Gastrocnemius medialis (tissue), 4 donors: ENCODE measurements around the gene GLI2.

ENCODE experiments used
- POLR2A ChIP-seq, 2 donors: fragments of 450-650 bp; IDR thresholded peaks; one replicate each; pipeline ENCODE4 v1.6.1; 2017; ENCODE audit warnings: antibody characterized with exemption in 2 of 2, mild to moderate bottlenecking in 2 of 2, moderate library complexity in 2 of 2
- TF ChIP-seq, protein P1 (sequence below), 5 experiments: fragments of 450-650 bp in 3 of 5; fragments of 200-600 bp in 2 of 5; sonication (generic) in 2 of 5; IDR thresholded peaks in 4 of 5; conservative IDR thresholded peaks in 1 of 5; 1 replicate in 4 of 5; 2 replicates in 1 of 5; pipeline ENCODE4 v1.5.1; 2016 to 2019; ENCODE audit warnings: antibody characterized with exemption in 5 of 5, mild to moderate bottlenecking in 3 of 5, moderate library complexity in 3 of 5

DNA sequence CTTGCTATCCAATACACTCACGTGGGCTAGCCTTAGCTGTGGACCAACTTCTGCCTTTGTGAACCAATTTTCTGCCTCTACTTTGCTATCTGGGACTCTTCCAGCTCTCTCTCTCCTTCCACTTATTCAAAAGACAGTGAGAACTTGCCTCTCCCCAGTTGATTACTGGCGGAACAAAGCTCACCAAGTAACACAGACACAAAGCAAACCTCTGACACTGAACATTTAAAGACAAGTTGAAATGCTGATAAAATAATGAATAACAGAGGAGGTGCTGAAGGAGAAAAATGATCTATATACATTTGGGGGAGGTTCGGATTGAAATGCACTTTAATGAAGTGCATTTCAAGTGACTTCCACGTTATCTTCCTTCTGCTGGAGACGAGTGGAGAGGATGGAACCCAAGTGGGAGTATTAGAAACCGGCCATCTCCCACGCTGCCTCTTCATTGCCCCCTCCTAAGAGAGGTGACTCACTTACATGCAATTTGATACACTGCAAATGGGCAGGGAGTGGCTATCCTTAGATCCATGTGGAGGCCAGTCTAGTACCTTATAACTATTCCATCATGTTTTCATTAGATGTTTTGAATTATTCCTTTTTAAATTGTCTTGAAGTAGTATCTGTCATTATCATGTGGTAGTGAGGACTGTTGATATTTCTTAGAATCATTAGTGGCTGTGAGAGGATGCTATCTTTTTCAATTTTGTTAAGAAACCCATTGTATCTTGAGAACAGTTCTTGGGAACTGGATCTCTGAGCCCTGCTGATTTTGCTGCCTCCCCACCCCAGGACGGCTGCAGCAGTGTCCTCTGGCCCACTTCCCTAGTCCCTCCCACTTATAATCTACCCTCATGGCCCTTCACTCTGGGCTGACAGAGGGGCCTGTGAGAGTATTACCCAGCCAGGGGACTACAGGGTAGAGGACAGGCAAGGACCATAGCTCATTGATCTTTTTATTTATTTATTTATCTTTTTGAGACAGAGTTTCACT, 6.0 kb upstream of the GLI2 start:
- TF ChIP-seq, protein P1, sequence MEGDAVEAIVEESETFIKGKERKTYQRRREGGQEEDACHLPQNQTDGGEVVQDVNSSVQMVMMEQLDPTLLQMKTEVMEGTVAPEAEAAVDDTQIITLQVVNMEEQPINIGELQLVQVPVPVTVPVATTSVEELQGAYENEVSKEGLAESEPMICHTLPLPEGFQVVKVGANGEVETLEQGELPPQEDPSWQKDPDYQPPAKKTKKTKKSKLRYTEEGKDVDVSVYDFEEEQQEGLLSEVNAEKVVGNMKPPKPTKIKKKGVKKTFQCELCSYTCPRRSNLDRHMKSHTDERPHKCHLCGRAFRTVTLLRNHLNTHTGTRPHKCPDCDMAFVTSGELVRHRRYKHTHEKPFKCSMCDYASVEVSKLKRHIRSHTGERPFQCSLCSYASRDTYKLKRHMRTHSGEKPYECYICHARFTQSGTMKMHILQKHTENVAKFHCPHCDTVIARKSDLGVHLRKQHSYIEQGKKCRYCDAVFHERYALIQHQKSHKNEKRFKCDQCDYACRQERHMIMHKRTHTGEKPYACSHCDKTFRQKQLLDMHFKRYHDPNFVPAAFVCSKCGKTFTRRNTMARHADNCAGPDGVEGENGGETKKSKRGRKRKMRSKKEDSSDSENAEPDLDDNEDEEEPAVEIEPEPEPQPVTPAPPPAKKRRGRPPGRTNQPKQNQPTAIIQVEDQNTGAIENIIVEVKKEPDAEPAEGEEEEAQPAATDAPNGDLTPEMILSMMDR (IDR thresholded peaks at IDR 0.05 in 4 of 5, conservative IDR thresholded peaks at IDR 0.05 in 1 of 5) = no peak
- no peak for TF ChIP-seq POLR2A (IDR thresholded peaks at IDR 0.05)
